ENCODE results near the gene SORCS3. TPM values are rescaled to one million over a fixed set of nuclear protein-coding genes. Genes with fewer than 3 reads are reported as not detected.

Gene SORCS3
- total RNA-seq, 1 experiment from 2014 or later: 0.04 TPM

DNA sequence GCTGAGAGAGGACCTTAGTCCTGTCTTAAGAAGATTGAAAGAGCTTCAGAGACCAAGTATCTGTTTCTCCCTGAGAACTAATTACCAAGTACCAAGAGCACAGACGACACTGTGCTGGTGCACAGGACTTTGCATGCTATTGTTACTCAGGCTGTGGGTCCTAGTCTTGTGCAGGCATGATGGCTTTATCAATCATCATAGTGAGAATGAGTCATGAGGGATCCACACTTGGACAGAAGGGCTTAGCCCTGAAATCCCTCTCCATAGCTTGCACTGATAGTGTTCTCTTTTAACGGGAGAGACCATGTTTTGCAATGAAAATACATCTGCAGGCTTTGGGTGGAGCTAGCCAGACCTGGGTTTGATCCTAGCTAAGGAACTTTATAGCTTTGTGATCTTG is 93.3 kb downstream of the SORCS3 start:
- Histone ChIP-seq H3K18ac (ENCODE audit: insufficient read length, low read depth, low read length) (no peak overlapping the region), H3K27me3 (ENCODE audit: insufficient read depth, low read length) (no peaks in the 10 kb centered on the region), H4K5ac (ENCODE audit: insufficient read length, low read depth, low read length) (no peak overlapping the region), H3K23me2 (ENCODE audit: insufficient read length, low read depth, low read length, poor library complexity, severe bottlenecking) (peaks cover 6% of the 10 kb centered on the region), H3K9ac (ENCODE audit: extremely low read depth, insufficient read length, low read length) (no peak overlapping the region), H3K23ac (ENCODE audit: insufficient read length, low read depth, low read length) (no peak overlapping the region), H3K56ac (ENCODE audit: insufficient read length, low read depth, low read length) (no peak overlapping the region), H3K4ac (ENCODE audit: low read depth, low read length) (no peak overlapping the region), H3K14ac (ENCODE audit: insufficient read depth, low read length) (no peak overlapping the region), H2AFZ (ENCODE audit: low read length) (no peak overlapping the region), H3T11ph (ENCODE audit: low read length) (no peak overlapping the region), H2BK12ac (ENCODE audit: insufficient read length, low read depth, low read length) (no peak overlapping the region), H3K4me1 (ENCODE audit: insufficient read depth, low read length) (peaks cover 5% of the 10 kb centered on the region), H3K79me1 (ENCODE audit: insufficient read depth, low read depth, low read length, poor library complexity, severe bottlenecking) (no peaks in the 10 kb centered on the region), H2AK5ac (ENCODE audit: insufficient read length, low read length) (no peak overlapping the region), H4K8ac (replicated peaks; ENCODE audit: insufficient read length, low read depth, low read length) (no peak overlapping the region), H4K20me1 (ENCODE audit: control insufficient read depth, insufficient read depth, insufficient read length) (no peaks in the 10 kb centered on the region), H2BK120ac (ENCODE audit: low read depth, low read length, poor library complexity, severe bottlenecking) (no peak overlapping the region), H4K91ac (ENCODE audit: insufficient read length, low read depth, low read length) (no peak overlapping the region), H3K79me2 (ENCODE audit: insufficient read depth, low read length) (no peaks in the 10 kb centered on the region), H3K9me3 (ENCODE audit: control insufficient read depth, low read depth, low read length) (no peaks in the 10 kb centered on the region), H2BK5ac (ENCODE audit: insufficient read length, low read length) (no peak overlapping the region), H2BK15ac (ENCODE audit: low read depth, low read length) (no peak overlapping the region), H2BK20ac (ENCODE audit: low read depth, low read length, poor library complexity, severe bottlenecking) (no peak overlapping the region), H3K4me2 (ENCODE audit: insufficient read depth, insufficient read length, low read length) (no peak overlapping the region), H3K27ac (ENCODE audit: insufficient read length, low read depth, low read length) (no peak overlapping the region)
- Mint-ChIP-seq H3K9me3 (no peaks in the 10 kb centered on the region; a peak in 1 of 5 replicates), H3K4me1 (peaks cover 26 to 29% of the 10 kb centered on the region in 2 experiments), H3K4me3 (0 out of 5 replicates have a peak overlapping the region, but pooled peaks of 1 of the 2 experiments have one; percentile 39), H3K27me3 (ENCODE audit: low read depth) (peaks cover 6% of the 10 kb centered on the region), H3K36me3 (ENCODE audit: insufficient read depth in 1 of 3, low read depth in 3 of 3) (no peaks in the 10 kb centered on the region), H3K27ac (no peak overlapping the region; a peak in 1 of 7 replicates)
- no CpG with 5 or more reads among the region's 2 CpGs for WGBS (ENCODE audit: extremely low coverage, insufficient read length, low lambda C conversion rate)
- DNase-seq: no peak
- no peak for TF ChIP-seq CTCF (conservative IDR thresholded peaks at IDR 0.05)

Data from H9 (cell line).